ENCODE data around the gene MAP1LC3B.

- TF ChIP-seq REST (IDR thresholded peaks at IDR 0.05; ENCODE audit: insufficient read depth in 1 of 2, low read depth in 2 of 2, low read length in 2 of 2): no peak
- TF ChIP-seq SIN3A (IDR thresholded peaks at IDR 0.05; ENCODE audit: borderline replicate concordance, insufficient read depth, low read length): no peak
These were observed 55.2 kb downstream of the MAP1LC3B start for GRCh38 chr16:87447323-87447722.

Measured in PFSK-1 (cell line).